ENCODE measurements around the gene MBP. TPM values are rescaled to one million over a fixed set of nuclear protein-coding genes. Genes with fewer than 3 reads are reported as not detected.

The MBP gene
- total RNA-seq, 1 donor from 2014 or later, result 92.7 TPM

GRCh38 chr18:77129150-77129551, 3.4 kb downstream of the MBP start:
- Mint-ChIP-seq H3K4me1 (peaks cover 83% of the 10 kb centered on the region), H3K36me3 (ENCODE audit: low read depth) (peaks cover 36% of the 10 kb centered on the region), H3K9me3 (no peaks in the 10 kb centered on the region), H3K27ac (peak overlapping the region; percentile 87), H3K27me3 (no peaks in the 10 kb centered on the region), H3K4me3 (peak overlapping the region; percentile 44)
- DNase-seq, result no peak
- intact Hi-C loops (cut with micrococcal nuclease), result no loop called here
- POLR2A ChIA-PET, result interaction anchor here (0.8 to 7.1 kb wide), 5 partner anchors 18 to 77 kb away, joined by 3 to 131 read pairs (median 41); no protein-coding TSS in a partner anchor
- no peak for TF ChIP-seq CTCF (IDR thresholded peaks at IDR 0.05)
- ATAC-seq (ENCODE audit: low read depth), result no peak
- CTCF ChIA-PET, result interaction anchor here (0.5 to 0.7 kb wide), 2 partner anchors 19 to 207 kb away, joined by 4 to 5 read pairs; no protein-coding TSS in a partner anchor

DNA sequence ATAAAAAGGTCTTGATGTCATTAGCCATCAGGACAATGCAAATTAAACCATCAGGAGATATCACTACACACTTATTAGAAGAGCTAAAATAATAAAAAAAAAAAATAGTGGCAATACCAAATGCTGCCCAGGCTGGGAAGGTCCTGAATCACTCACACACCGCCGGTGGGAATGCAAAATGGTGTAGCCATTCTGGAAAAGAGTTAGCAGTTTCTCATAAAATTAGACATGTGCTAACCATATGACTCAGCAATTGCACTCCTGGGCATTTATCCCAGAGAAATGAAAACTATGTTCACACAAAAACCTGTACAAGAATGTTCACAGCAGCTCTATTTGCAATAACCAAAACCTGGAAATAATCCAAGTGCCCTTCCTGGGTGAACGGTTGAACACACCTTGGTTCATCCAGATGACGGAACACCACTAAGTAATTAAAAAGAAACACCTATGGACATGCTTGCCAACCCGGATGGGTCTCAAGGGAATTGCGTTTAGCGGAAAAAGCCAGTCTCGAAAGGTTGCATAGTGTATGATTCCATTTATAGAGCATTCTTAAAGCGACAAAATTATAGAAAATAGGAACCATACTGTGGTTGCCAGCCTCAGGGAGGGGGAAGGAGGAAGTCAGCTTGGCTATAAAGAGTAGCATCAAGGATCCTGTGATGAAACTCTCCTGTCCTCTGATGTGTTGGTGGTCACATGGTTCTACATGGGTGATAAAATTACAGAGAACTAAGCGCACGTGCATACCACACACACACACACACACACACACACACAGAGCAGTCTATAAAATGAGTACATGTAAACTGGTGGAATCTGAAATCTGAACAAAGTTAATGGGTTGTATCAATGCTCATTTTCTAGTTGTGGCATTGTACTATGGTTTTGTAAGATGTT, 4.6 kb downstream of the MBP start:
- H3K27ac Mint-ChIP-seq, result peak overlapping the region; percentile 87
- H3K36me3 Mint-ChIP-seq (ENCODE audit: low read depth), result peaks cover 45% of the 10 kb centered on the region
- H3K9me3 Mint-ChIP-seq, result no peaks in the 10 kb centered on the region
- peaks cover 83% of the 10 kb centered on the region for H3K4me1 Mint-ChIP-seq
- no peaks in the 10 kb centered on the region for H3K27me3 Mint-ChIP-seq
- ATAC-seq (ENCODE audit: low read depth) (peak; percentile 55), DNase-seq (no peak)
- ChIA-PET CTCF (no interaction called here), POLR2A (interaction anchor here (0.7 to 2.5 kb wide), 10 partner anchors 12 to 80 kb away, joined by 3 to 18 read pairs (median 5); no protein-coding TSS in a partner anchor)
- intact Hi-C loops (cut with micrococcal nuclease), result loop anchor here (1.0 kb wide), 2 partner anchors 19 to 26 kb away; no protein-coding TSS in a partner anchor
- peak overlapping the region; percentile 55 for H3K4me3 Mint-ChIP-seq
- no peak for TF ChIP-seq CTCF (IDR thresholded peaks at IDR 0.05)

GRCh38 chr18:77124452-77124922, 8.1 kb downstream of the MBP start:
- POLR2A ChIA-PET, result interaction anchor here (0.7 to 4.7 kb wide), 14 partner anchors 8 to 156 kb away, joined by 3 to 32 read pairs (median 4); partner anchors contain the start of gene MBP
- peak; percentile 43 for ATAC-seq (ENCODE audit: low read depth)
- DNase-seq, result no peak
- peaks cover 54% of the 10 kb centered on the region for H3K36me3 Mint-ChIP-seq (ENCODE audit: low read depth)
- CTCF ChIA-PET, result interaction anchor here (1.2 to 1.6 kb wide), 4 partner anchors 9 to 124 kb away, joined by 4 to 5 read pairs (median 4); no protein-coding TSS in a partner anchor
- peaks cover 94% of the 10 kb centered on the region for H3K4me1 Mint-ChIP-seq
- peak overlapping the region; percentile 77 for H3K27ac Mint-ChIP-seq
- TF ChIP-seq CTCF (IDR thresholded peaks at IDR 0.05), result no peak
- intact Hi-C loops (cut with micrococcal nuclease), result loop anchor here (2.0 kb wide), 2 partner anchors 16 to 124 kb away; no protein-coding TSS in a partner anchor
- H3K4me3 Mint-ChIP-seq, result peak overlapping the region; percentile 38
- no peaks in the 10 kb centered on the region for H3K27me3 Mint-ChIP-seq
- no peaks in the 10 kb centered on the region for H3K9me3 Mint-ChIP-seq

- intact Hi-C loops (cut with micrococcal nuclease), result loop anchor here (2.0 kb wide), 2 partner anchors 15 to 123 kb away; no protein-coding TSS in a partner anchor
- ChIA-PET POLR2A (interaction anchor here (0.7 to 4.7 kb wide), 18 partner anchors 9 to 155 kb away, joined by 3 to 32 read pairs (median 4); partner anchors contain the start of gene MBP), CTCF (interaction anchor here (1.2 to 3.2 kb wide), 5 partner anchors 9 to 123 kb away, joined by 4 to 7 read pairs (median 4); no protein-coding TSS in a partner anchor)
- TF ChIP-seq CTCF (IDR thresholded peaks at IDR 0.05), result no peak
- ATAC-seq (ENCODE audit: low read depth) (no peak), DNase-seq (no peak)
- Mint-ChIP-seq H3K27ac (peak overlapping the region; percentile 77), H3K4me3 (peak overlapping the region; percentile 38), H3K4me1 (peaks cover 93% of the 10 kb centered on the region), H3K27me3 (no peaks in the 10 kb centered on the region), H3K9me3 (no peaks in the 10 kb centered on the region), H3K36me3 (ENCODE audit: low read depth) (peaks cover 52% of the 10 kb centered on the region)
Measured at GRCh38 chr18:77123320-77124231, 9.0 kb downstream of the MBP start.
